GM10266 (cell line): ENCODE measurements around the gene AP5S1.

Source experiments
- DNase-seq: peaks from one replicate; pipeline ENCODE4 v3.0.0; 2012; ENCODE audit errors: extremely low spot score
- TF ChIP-seq, protein P1 (sequence below): IDR thresholded peaks from 2 replicates; pipeline ENCODE4 v1.5.1; 2012; ENCODE audit warnings: mild to moderate bottlenecking, low read depth; ENCODE audit not compliant: control insufficient read depth, insufficient read depth; ENCODE audit errors: missing control alignments

The AP5S1 gene

DNA sequence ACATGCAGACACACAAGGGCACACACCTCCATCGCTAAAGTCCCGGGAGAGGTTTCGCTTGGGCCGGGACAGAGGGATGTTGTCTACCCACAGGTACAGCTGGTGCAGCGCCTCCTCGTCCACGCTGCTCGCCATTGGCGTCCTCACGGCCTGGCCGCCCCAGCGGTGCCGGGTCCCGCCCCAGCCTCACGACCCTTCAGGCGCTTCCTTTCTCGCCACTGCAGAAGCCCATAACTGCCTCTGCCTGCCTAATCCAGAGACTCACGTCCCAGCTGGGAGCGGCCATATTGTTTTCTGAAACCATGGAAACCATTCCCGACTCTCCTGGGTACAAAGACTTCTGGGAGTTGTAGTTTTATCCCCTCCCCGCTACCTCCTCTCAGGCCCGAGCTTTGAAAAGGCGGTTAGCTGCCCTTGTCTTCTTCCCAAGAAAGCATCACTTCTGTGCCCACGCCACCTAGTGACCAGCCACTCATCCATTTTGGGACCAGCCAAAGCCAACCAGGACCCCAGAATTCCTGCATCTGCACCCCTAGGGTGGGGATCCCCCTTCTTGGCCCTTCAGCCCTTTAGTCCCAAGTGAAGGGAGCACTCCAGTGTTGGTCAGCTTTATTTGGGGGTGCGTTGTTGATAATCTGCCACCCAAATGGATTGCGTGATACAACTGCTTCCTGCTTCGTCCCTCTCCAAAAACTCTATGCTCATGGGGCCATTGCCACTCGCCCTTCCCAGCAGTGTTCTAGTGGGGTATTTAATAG is 39.0 kb upstream of the AP5S1 start, which contains the start of gene SPEF1:
Gene SPEF1 (minus strand): TSS at position 296 of the 758 bp plus-strand sequence. CDS start 161 bp downstream, at position 135.
- TF ChIP-seq, protein P1, sequence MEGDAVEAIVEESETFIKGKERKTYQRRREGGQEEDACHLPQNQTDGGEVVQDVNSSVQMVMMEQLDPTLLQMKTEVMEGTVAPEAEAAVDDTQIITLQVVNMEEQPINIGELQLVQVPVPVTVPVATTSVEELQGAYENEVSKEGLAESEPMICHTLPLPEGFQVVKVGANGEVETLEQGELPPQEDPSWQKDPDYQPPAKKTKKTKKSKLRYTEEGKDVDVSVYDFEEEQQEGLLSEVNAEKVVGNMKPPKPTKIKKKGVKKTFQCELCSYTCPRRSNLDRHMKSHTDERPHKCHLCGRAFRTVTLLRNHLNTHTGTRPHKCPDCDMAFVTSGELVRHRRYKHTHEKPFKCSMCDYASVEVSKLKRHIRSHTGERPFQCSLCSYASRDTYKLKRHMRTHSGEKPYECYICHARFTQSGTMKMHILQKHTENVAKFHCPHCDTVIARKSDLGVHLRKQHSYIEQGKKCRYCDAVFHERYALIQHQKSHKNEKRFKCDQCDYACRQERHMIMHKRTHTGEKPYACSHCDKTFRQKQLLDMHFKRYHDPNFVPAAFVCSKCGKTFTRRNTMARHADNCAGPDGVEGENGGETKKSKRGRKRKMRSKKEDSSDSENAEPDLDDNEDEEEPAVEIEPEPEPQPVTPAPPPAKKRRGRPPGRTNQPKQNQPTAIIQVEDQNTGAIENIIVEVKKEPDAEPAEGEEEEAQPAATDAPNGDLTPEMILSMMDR, result peak; percentile 29
- DNase-seq, result peak; percentile 93

DNA sequence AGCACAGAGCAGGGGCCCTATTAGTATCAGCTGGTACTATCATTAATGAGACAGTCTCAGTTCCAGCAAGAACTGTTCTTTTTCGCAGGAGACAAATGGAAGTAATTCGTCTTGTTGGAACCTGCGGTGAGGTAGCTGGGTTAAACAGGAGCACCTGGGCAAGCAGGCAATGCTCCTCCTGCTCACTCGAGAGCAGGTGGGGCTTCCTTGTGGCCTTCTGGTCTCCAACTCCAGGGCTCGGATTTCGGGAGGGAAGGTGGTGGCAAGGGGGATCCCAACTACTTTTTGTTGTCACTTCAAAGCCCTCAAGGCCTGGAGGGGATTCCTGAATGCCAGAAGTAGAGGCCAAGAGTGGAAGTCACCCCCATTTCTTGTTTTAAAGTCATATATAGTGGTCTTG is 37.8 kb upstream of the AP5S1 start:
- no peak for DNase-seq
- TF ChIP-seq, protein P1, result no peak

DNA sequence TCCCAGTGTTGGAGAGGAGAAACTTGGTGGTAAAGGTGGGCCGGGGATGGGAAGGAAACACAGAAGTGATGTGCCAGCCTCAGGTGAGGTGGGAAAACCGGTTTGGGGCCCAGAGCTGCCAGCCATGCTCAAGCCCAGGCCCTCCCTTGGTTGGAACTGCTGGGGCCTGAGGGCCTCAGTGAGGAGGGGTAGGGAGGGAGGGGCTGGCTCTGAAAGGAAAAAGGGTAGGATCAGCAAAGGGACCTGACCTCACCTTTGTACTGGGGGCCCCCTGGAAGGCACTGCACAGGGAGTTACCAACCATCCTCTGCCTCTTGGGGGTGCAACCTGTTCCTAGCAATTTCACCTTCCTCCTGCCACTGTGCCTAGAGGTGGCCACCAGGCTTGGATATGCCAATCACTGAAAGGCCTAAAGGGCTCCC is 37.3 kb upstream of the AP5S1 start:
- TF ChIP-seq, protein P1, result no peak
- DNase-seq, result no peak

DNA sequence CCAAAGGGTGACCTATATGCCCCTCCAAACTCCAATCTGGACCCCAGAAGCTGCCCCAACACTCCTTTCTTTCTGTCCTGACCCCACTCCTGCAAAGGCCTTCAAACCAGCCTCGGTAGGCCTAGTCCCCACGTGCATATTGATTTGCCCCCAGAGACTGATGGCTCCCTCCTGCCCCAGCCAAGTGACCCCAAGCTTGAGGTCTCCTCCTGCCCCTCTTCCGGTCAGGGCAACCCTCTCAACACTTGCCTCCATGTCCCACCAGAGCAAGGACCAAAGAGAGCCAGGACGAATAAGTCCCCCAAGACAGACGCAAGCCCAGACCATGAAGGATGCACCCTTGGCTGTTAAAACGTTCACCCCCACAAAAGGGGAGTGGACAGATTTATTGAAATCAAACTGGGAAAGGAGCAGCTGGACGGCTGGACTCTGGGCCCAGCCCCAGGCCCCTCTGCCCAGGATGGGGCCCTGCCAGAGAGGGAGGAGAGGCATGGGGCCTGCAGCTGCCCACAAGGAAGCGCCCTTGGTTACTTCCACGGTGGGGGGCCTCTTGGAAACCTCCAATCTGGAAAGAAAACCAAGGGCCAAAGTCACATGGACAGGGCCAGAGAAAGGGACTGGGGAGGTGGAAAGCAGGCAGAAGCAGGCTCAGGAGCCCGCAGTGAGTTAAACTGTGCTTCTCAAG is 36.7 kb upstream of the AP5S1 start:
- TF ChIP-seq, protein P1, result no peak

DNA sequence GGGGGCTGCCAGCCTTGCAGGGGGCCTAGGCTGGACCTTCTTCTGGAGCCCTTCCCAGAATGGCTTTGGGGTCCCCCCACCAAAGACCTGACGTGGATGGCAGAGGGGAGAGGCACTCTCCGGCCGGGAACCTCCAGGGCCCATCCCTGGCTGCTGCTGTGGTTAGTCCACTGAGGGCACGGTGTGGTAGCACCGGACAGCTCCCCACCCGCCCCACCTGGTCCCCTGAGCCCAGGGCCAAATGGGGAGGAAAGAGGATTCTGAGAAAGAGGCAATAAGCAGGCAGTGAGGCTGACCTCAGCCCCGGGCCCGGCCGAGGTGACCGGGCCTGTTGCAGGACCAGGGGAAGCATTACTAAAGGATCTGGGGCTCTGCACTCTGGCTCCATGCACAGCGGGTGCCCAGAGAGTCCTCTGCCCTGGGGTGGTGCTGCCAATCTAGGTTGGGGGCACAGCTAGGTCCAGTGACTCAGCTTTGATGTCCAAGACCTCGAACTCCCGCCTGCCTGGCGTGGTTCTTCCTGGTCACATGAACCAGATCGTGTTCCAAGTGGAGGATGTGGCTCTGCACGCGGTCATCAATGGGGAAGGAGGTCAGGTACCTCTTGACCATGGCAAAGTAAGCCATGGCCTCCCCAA is 36.0 kb upstream of the AP5S1 start:
- no peak for DNase-seq
- TF ChIP-seq, protein P1, result no peak

More for the DNA sequence above, 36.7 kb upstream of the AP5S1 start:
- no peak for DNase-seq

DNA sequence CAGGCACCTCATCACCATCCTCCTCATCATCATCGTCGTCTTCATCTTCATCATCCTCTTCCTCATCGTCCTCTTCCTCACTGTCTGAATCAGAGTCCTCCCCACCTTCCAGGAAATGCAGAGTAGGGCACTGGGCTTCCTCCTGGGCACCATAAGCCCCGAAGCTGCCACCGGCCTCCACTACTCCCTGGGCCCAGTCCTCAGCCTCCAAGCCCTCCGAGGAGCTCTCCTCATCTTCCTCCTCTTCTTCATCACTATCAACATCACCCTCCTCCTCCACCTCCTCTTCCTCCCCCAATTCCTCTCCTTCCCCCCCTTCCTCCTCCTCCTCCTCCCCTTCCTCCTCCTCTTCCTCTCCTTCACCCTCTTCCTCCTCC is 35.5 kb upstream of the AP5S1 start:
- DNase-seq, result no peak
- TF ChIP-seq, protein P1, result no peak
